Activated naive CD4-positive, alpha-beta T cell treated with anti-CD3 and anti-CD28 coated beads, Interleukin-2, amount 50 U/mL, for 72 hours (primary cell): ENCODE results near the gene LUZP2. TPM values are rescaled to one million over a fixed set of nuclear protein-coding genes. Genes with fewer than 3 reads are reported as not detected.
A peak's percentile ranks its signal among the peaks of the same experiment; 100 is the strongest.

Source experiments
- ATAC-seq, 2 donors: fragments of 150-1000 bp; cut with Tn5 transposase; 2 replicates each; pipeline ENCODE4 v1.10.0; 2021; ENCODE audit warnings: mild to moderate bottlenecking in 2 of 2, moderate library complexity in 2 of 2
- DNase-seq, 2 donors: peaks; one replicate each; pipeline ENCODE4 v3.0.0; 2021 to 2022; ENCODE audit warnings: low spot score in 2 of 2
- H3K27ac Mint-ChIP-seq, 2 donors: one replicate each; pipeline ENCODE4 v1.8.0; 2022; ENCODE audit warnings: mild to moderate bottlenecking in 2 of 2, mixed read lengths in 2 of 2
- H3K36me3 Mint-ChIP-seq, 2 donors: one replicate each; pipeline ENCODE4 v1.8.0; 2022; ENCODE audit warnings: mixed read lengths in 2 of 2
- H3K9me3 Mint-ChIP-seq, 2 donors: one replicate each; pipeline ENCODE4 v1.8.0; 2022; ENCODE audit warnings: mixed read lengths in 2 of 2
- total RNA-seq, 2 donors: library from RNA; stranded (reverse); gene quantifications; one replicate each; pipeline ENCODE4 v1.2.3, GENCODE V29; 2022

LUZP2 gene
- total RNA-seq, 2 donors from 2014 or later, result not detected

- ATAC-seq, result no peak
- H3K36me3 Mint-ChIP-seq, result no peaks in the 10 kb centered on the region
- H3K27ac Mint-ChIP-seq, result no peak overlapping the region
- DNase-seq, result no peak
- H3K9me3 Mint-ChIP-seq, result peaks cover 20% of the 10 kb centered on the region in 2 donors
These were observed 155.0 kb downstream of the LUZP2 start for GRCh38 chr11:24651873-24652272.

- Mint-ChIP-seq H3K36me3 (no peaks in the 10 kb centered on the region), H3K9me3 (peaks cover 11 to 20% of the 10 kb centered on the region in 2 donors), H3K27ac (no peak overlapping the region)
- no peak for DNase-seq
- ATAC-seq, result no peak
These were observed 157.0 kb downstream of the LUZP2 start for GRCh38 chr11:24653901-24654300.

- Mint-ChIP-seq H3K36me3 (no peaks in the 10 kb centered on the region), H3K9me3 (peaks cover 7 to 24% of the 10 kb centered on the region in 2 donors), H3K27ac (no peak overlapping the region)
- DNase-seq (no peak), ATAC-seq (no peak)
These were observed 164.5 kb downstream of the LUZP2 start for GRCh38 chr11:24661331-24661730.

GRCh38 chr11:24664399-24664798 is 167.5 kb downstream of the LUZP2 start:
- H3K9me3 Mint-ChIP-seq, result peaks cover 7 to 14% of the 10 kb centered on the region in 2 donors
- no peaks in the 10 kb centered on the region for H3K36me3 Mint-ChIP-seq
- no peak for ATAC-seq
- no peak for DNase-seq
- H3K27ac Mint-ChIP-seq, result no peak overlapping the region

- Mint-ChIP-seq H3K9me3 (peaks cover 7 to 14% of the 10 kb centered on the region in 2 donors), H3K36me3 (no peaks in the 10 kb centered on the region), H3K27ac (no peak overlapping the region)
- no peak for ATAC-seq
- no peak for DNase-seq
These were observed 170.6 kb downstream of the LUZP2 start for GRCh38 chr11:24667353-24667968.

GRCh38 chr11:24678703-24679348 is 182.0 kb downstream of the LUZP2 start:
- Mint-ChIP-seq H3K36me3 (no peaks in the 10 kb centered on the region), H3K27ac (no peak overlapping the region), H3K9me3 (peaks cover 7 to 12% of the 10 kb centered on the region in 2 donors)
- DNase-seq, result no peak
- no peak for ATAC-seq

DNA sequence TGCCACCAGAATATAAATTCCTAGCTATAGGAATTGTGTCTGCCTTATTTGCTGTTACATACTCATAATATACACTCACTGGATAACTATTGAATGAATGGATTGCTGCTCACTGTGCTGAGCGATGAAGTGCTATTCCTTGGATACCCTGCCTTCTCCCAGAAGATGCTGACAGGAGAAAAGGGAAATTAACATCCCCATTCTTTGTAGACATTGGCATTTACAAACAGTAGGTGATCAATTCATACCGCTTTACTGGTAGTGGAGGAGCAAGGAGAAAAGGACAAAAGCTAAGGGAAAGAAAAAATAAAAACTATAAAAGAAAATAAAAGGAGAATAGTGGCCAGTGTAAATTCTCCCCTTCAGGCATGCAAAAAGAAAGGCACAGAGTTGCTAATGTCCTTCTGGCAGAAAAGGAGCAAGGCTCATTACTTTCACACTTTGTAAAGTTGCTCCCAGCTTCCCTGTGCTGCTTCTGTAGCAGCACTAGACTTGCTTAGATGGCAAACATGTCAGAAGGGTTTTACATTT is 183.0 kb downstream of the LUZP2 start:
- Mint-ChIP-seq H3K36me3 (no peaks in the 10 kb centered on the region), H3K27ac (no peak overlapping the region), H3K9me3 (peaks cover 13 to 18% of the 10 kb centered on the region in 2 donors)
- no peak for ATAC-seq
- DNase-seq, result no peak

DNA sequence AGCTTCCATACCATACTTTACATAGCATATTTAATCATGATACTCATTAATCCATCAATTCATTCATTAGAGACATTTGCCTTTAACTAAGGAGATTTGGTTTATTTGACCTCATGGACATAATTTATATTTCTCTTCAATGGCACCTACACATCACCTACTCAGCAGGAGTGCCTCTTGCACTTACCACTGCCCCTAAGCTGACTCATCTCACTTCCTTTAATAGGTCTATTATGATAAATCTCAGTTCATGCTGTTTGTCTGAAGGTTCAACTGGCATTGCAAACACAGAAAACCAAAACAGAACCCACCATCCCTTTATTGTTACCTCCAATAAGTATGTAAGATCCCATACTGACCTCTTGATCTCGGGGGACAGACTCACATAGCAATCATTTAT is 186.7 kb downstream of the LUZP2 start:
- Mint-ChIP-seq H3K27ac (no peak overlapping the region), H3K36me3 (no peaks in the 10 kb centered on the region), H3K9me3 (peaks cover 15 to 23% of the 10 kb centered on the region in 2 donors)
- DNase-seq, result no peak
- no peak for ATAC-seq

DNA sequence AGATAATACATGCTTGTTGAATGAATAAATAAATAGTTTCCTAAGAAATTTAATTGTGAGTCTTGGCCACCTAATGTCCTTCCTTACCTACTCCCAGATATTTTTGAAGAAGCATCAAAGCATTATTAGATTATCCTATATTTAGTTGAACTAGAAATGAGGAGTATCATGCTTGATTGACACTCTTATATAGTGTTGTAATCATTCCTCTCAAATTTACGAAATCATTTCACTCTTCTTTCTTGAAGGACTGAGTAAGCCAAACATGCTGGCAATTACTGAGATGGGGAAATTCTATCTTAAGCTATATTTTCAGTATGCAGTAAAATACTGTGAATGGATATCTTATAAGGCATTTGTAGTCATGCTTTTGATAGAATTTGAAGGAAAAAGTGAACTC is 189.0 kb downstream of the LUZP2 start:
- DNase-seq, result no peak
- H3K27ac Mint-ChIP-seq, result no peak overlapping the region
- ATAC-seq, result no peak
- H3K36me3 Mint-ChIP-seq, result no peaks in the 10 kb centered on the region
- peaks cover 15 to 19% of the 10 kb centered on the region in 2 donors for H3K9me3 Mint-ChIP-seq

DNA sequence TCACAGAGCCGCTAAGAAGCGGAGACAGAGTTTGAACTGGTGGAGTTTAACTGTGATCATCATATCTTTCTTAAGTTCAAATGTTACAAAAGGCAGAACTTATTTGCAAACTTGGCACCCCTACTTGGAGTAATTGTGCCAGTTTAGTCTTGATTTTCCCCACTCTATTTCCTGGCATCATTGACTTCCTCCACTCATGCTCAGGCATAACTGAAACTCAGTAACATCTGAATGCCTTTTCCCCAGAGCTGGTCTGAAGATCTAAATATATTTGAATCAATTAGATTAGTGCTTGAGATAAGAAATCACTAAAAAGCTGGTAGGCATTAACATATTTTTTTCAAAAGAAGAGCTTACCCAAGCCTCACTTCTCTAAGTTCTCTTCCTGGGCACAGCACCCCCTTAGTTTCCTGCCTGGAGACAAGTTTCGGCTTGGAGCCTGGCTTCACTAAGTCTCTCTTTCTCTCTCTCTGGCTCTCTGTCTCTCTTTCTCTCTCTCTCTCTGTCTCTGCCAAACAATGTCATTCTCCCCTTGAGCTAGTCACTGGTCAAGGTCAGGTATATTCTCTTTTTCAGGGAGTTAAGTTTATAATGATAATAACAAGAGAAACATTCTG is 190.8 kb downstream of the LUZP2 start:
- Mint-ChIP-seq H3K36me3 (no peaks in the 10 kb centered on the region), H3K27ac (peak overlapping the region in 1 of 2 donors; percentile 25), H3K9me3 (peaks cover 15 to 19% of the 10 kb centered on the region in 2 donors)
- no peak for DNase-seq
- ATAC-seq, result no peak

DNA sequence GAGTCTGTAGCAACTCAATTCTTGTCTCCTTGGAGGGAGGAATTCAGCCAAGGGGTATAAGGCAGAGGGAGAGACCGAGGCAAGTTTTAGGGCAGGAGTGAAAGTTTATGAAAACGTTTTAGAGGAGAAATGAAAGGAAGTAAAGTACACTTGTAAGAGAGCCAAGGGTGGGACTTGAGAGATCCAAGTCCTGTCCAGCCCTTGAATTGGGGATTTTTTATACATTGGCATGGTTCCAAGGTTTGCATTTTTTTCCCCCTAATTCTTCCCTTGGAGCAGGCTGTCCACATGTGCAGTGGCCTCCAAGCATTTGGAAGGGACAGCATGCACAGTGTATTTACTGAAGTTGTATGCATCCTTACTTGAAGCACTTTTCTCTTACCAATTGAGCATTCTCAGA is 192.1 kb downstream of the LUZP2 start:
- Mint-ChIP-seq H3K27ac (no peak overlapping the region), H3K36me3 (no peaks in the 10 kb centered on the region), H3K9me3 (peaks cover 10 to 15% of the 10 kb centered on the region in 2 donors)

DNA sequence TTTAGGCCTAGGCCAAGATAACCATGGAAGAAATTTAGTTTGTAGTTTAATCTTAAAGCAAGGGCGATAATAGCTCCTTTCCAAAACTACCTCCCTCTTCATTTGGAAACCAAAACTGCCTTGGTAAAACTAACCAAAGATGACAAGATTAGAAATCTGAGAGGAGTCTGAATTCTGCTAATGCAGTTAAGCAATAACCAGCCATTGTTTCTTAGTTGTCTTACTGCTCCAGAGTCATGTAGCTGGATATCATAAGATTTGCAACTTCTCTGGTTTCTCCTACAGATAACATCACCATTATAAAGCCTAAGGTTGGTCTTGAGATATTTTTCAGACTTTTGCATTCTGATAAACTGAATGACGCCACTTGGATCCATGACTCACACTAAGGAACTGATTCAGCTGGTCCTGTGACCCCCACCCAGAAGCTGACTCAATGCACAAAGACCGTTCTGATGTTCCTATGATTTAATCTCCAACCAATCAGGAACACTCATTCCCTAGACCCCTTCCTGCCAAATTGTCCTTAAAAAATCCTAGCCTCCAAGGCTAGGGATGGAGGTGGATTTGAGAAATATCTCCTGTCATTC is 200.8 kb downstream of the LUZP2 start:
- Mint-ChIP-seq H3K9me3 (peaks cover 20 to 21% of the 10 kb centered on the region in 2 donors), H3K36me3 (no peaks in the 10 kb centered on the region), H3K27ac (no peak overlapping the region)
- ATAC-seq (no peak), DNase-seq (no peak)

More for the DNA sequence above, 192.1 kb downstream of the LUZP2 start:
- DNase-seq, result no peak
- ATAC-seq, result no peak

DNA sequence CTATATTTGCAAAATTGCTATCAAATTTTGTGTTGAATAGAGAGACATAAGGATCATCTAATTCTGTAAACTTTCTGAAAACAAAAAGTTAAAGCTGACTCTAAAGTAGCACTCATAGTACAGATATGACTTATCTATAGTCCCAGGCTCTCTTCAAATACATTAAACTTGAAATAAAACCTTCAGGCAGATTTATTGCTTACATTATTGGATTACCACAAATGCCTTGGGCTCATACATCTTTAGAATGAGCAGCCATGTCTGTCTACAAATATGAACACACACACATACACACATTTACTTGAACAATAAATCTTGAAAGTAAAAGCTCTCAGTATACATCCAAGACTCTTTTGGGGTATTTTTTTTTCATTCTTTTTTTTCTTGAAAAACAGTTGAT is 207.9 kb downstream of the LUZP2 start:
- ATAC-seq, result no peak
- peaks cover 10 to 26% of the 10 kb centered on the region in 2 donors for H3K9me3 Mint-ChIP-seq
- H3K27ac Mint-ChIP-seq, result no peak overlapping the region

DNA sequence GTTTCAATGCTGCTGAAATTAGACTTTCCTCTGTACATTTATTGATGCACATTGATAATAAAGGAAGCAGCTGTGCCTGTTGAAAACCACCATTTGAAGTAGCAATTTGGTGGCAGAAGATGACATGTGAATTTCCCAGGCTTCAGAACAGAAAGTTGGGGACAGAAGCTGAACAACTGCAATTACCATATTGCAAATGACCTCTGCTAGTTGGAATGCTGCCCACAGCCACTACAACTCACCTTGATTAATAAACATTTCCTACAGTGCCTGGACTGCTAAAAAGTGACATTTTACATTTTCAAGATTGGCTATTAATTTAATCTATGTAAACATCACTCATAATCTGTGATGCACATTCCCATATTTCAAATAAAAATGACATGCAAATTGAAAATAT is 208.6 kb downstream of the LUZP2 start:
- no peak for ATAC-seq
- peaks cover 0 to 6% of the 10 kb centered on the region in 2 donors for H3K36me3 Mint-ChIP-seq
- peaks cover 10 to 26% of the 10 kb centered on the region in 2 donors for H3K9me3 Mint-ChIP-seq
- H3K27ac Mint-ChIP-seq, result no peak overlapping the region
- no peak for DNase-seq

More for the DNA sequence above, 207.9 kb downstream of the LUZP2 start:
- no peak for DNase-seq
- H3K36me3 Mint-ChIP-seq, result peaks cover 0 to 6% of the 10 kb centered on the region in 2 donors

DNA sequence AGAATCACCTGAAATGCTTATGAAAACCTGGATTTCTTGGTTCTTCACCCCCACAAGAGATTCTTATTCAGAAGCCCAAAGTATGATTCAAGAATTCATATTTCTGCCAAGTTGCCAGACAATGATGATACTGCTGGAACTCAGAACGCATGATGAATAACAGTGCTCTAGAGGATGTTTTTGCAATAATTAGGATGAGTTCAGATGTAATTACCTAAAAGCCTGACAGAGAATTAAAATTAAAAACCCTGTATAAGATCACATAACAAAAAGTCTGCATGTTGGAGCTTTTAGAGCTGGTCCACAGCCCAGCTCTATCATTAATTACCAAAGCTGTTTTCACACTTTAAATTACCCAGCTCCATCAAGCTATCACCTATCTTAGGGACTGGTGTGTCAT is 211.8 kb downstream of the LUZP2 start:
- H3K9me3 Mint-ChIP-seq, result peaks cover 11 to 18% of the 10 kb centered on the region in 2 donors
- DNase-seq, result no peak
- ATAC-seq, result no peak

DNA sequence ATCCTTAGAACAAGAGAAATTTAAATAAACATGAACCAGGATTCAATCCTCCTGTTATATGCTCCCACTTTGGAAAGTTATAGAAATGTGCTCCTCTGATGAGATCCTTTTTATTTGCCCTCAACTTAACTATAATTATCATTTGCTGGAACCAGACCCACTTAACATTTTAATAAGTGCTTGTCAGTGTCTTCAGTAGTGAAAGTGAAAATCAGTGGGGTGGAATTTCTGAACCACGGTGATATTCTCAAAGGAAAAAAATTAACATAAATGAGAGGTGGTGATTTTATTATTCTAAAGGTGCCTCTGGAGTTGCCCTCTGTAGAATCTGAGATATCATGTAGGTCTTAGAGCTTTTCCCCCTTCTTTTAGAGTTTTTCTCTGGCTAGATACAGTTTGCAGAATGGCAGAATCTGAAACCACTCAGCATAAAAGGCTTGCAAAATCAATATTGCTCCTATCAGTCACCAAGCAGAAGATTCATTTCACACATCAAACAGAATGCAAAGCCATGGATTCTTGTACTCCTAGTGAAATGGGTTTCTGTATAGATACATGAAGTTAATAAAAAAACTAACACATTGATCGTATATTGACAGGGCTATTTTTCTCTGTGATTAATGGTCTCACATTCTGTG is 213.2 kb downstream of the LUZP2 start:
- ATAC-seq (no peak), DNase-seq (no peak)
- H3K36me3 Mint-ChIP-seq, result peaks cover 0 to 6% of the 10 kb centered on the region in 2 donors
- H3K27ac Mint-ChIP-seq, result no peak overlapping the region
- H3K9me3 Mint-ChIP-seq, result peaks cover 11 to 18% of the 10 kb centered on the region in 2 donors

More for the DNA sequence above, 211.8 kb downstream of the LUZP2 start:
- Mint-ChIP-seq H3K36me3 (peaks cover 0 to 6% of the 10 kb centered on the region in 2 donors), H3K27ac (no peak overlapping the region)
